ENCODE results near the gene TYRO3. TPM values are rescaled to one million over a fixed set of nuclear protein-coding genes. Genes with fewer than 3 reads are reported as not detected.

The TYRO3 gene
- 10 to 100 TPM in 2 of 6 donors, 1 to 10 TPM in 4; 2.1 to 17.1 (median 9.0) TPM for total RNA-seq

GRCh38 chr15:41558400-41559238 is at the start of gene TYRO3:
Gene TYRO3, plus strand, starts transcription at chr15:41559212. Its CDS starts 46 bp downstream, at chr15:41559258.
- peaks cover 22 to 62% (median 39%) of the 10 kb centered on the region in 4 donors for H3K4me1 ChIP-seq
- H3K36me3 ChIP-seq = no peaks in the 10 kb centered on the region
- ATAC-seq (ENCODE audit: low FRiP score in 2 of 2) = peak in 1 of 2 donors; percentile 82
- WGBS, 2 donors = 3% methylated on average over 29 to 35 of the region's 81 CpGs
- no peaks in the 10 kb centered on the region for H3K9me3 ChIP-seq
- H3K27me3 ChIP-seq = peaks cover 0 to 2% (median 0%) of the 10 kb centered on the region in 4 donors
- H3K4me3 ChIP-seq = peak within 1 kb of the TSS; percentile 61 to 76 (median 68)
- peak within 1 kb of the TSS in 3 of 4 donors; percentile 17 to 84 (median 31) for H3K27ac ChIP-seq
- TF ChIP-seq EP300 (IDR thresholded peaks at IDR 0.05) (no peak), POLR2A (IDR thresholded peaks at IDR 0.05) (peak in 1 of 4 donors; percentile 11), CTCF (IDR thresholded peaks at IDR 0.05) (peak in 1 of 6 experiments; percentile 14), POLR2AphosphoS5 (IDR thresholded peaks at IDR 0.05) (peak in 1 of 2 donors; percentile 6)
- DNase-seq = peak; percentile 61 to 94

DNA sequence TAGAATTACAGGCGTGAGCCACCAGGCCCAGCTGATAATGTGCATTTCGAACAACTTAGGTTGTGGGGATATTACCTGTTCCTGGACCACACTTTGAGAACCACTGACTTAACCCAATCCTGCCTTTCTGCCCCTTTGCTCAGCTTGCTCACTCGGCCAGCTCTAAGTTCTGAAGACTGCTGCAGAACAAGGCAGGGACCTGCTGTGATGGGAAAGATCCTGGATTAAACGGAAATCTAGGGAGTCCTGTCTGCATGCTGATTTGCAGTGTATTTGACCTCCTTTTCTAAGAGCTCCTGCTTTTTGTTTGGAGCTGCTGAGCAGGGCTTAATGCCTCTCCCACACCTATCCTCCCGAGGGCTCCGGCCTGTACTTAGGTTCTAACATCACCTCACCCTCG is 48.3 kb upstream of the TYRO3 start:
- Histone ChIP-seq H3K4me1 (peaks cover 25 to 34% (median 28%) of the 10 kb centered on the region in 4 donors), H3K4me3 (no peak overlapping the region), H3K27ac (no peak overlapping the region), H3K27me3 (peaks cover 0 to 29% (median 18%) of the 10 kb centered on the region in 4 donors), H3K36me3 (no peaks in the 10 kb centered on the region), H3K9me3 (no peaks in the 10 kb centered on the region)
- DNase-seq = no peak
- WGBS, 2 donors = 84 to 94% methylated on average over 7 of the region's 7 CpGs
- no peak for ATAC-seq (ENCODE audit: low FRiP score in 2 of 2)
- TF ChIP-seq CTCF (IDR thresholded peaks at IDR 0.05) (no peak), POLR2AphosphoS5 (IDR thresholded peaks at IDR 0.05) (no peak), EP300 (IDR thresholded peaks at IDR 0.05) (no peak), POLR2A (IDR thresholded peaks at IDR 0.05) (no peak)

DNA sequence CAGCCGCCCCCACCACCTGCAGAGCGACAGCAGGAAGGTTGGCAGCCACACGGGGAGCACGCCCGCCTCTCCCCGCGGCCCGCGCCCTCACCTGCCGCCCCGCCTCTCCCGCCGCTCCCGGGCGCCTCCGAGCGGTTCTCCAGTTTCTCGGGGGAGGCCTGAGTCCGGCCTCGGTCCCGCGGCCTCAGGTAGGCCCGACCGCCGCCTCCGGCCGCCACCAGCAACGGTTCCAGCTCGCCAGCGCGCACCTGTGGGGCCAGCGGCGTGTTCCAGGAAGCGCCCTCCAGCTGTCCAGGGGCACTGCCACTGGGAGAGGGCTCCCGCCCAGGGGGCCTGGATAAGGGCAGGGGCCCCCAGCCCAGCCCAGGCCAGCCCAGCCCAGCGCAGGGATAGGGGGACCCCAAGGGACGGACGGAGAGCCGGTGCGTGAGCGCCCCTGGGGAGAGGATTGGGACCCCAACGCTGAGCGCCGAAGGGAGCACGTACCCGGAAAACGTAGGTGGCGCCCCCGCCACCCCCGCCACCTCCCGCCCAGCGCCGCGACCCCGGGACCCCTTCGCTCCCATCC is 47.6 kb upstream of the TYRO3 start:
- no peak for ATAC-seq (ENCODE audit: low FRiP score in 2 of 2)
- peak in 1 of 2 donors; percentile 85 for DNase-seq
- H3K27me3 ChIP-seq = peaks cover 0 to 29% (median 18%) of the 10 kb centered on the region in 4 donors
- no peaks in the 10 kb centered on the region for H3K9me3 ChIP-seq
- 20 to 50% methylated on average over 5 to 30 of the region's 56 CpGs for WGBS, 2 donors
- no peak for TF ChIP-seq EP300 (IDR thresholded peaks at IDR 0.05)
- TF ChIP-seq POLR2A (IDR thresholded peaks at IDR 0.05) = no peak
- TF ChIP-seq CTCF (IDR thresholded peaks at IDR 0.05) = no peak
- no peak for TF ChIP-seq POLR2AphosphoS5 (IDR thresholded peaks at IDR 0.05)
- H3K4me1 ChIP-seq = peaks cover 25 to 34% (median 28%) of the 10 kb centered on the region in 4 donors
- H3K4me3 ChIP-seq = peak overlapping the region in 3 of 4 donors; percentile 45 to 55 (median 47)
- peak overlapping the region in 1 of 4 donors; percentile 27 for H3K27ac ChIP-seq
- no peaks in the 10 kb centered on the region for H3K36me3 ChIP-seq

GRCh38 chr15:41511899-41512369 is 47.1 kb upstream of the TYRO3 start:
- Histone ChIP-seq H3K9me3 (no peaks in the 10 kb centered on the region), H3K36me3 (no peaks in the 10 kb centered on the region), H3K4me1 (peaks cover 25 to 34% (median 28%) of the 10 kb centered on the region in 4 donors), H3K27ac (peak overlapping the region in 1 of 4 donors; percentile 27), H3K27me3 (peaks cover 0 to 29% (median 18%) of the 10 kb centered on the region in 4 donors), H3K4me3 (peak overlapping the region in 3 of 4 donors; percentile 45 to 55 (median 47))
- 1 to 6% methylated on average over 14 to 19 of the region's 49 CpGs for WGBS, 2 donors
- DNase-seq (peak in 1 of 2 donors; percentile 82), ATAC-seq (ENCODE audit: low FRiP score in 2 of 2) (no peak)
- TF ChIP-seq CTCF (IDR thresholded peaks at IDR 0.05) (no peak), POLR2AphosphoS5 (IDR thresholded peaks at IDR 0.05) (no peak), POLR2A (IDR thresholded peaks at IDR 0.05) (no peak), EP300 (IDR thresholded peaks at IDR 0.05) (no peak)
